GM21723 (cell line): Measurements from ENCODE around the gene EML2.
"Not testable (repeated sequence)": the region's sequence is repeated elsewhere in the genome, so short reads cannot be mapped to it uniquely, and the experiment has no call there.

Experiments used
- ATAC-seq: cut with Tn5 transposase; IDR thresholded peaks from one replicate; pipeline ENCODE4 v1.9.1; 2021; ENCODE audit warnings: mild to moderate bottlenecking, moderate library complexity; ENCODE audit not compliant: unreplicated experiment

The EML2 gene

GRCh38 chr19:45621976-45622503 is 17.2 kb downstream of the EML2 start:
- no peak for ATAC-seq

- no peak for ATAC-seq
These were observed 17.8 kb downstream of the EML2 start for GRCh38 chr19:45621389-45621788.

- ATAC-seq, result no peak
These were observed 22.5 kb downstream of the EML2 start for GRCh38 chr19:45616704-45617017.

- no peak for ATAC-seq
These were observed 23.1 kb downstream of the EML2 start for GRCh38 chr19:45615795-45616703.

- ATAC-seq, result not testable (repeated sequence)
These were observed 24.1 kb downstream of the EML2 start for GRCh38 chr19:45615056-45615455.

GRCh38 chr19:45613926-45614725 is 25.1 kb downstream of the EML2 start:
- peak; percentile 57 for ATAC-seq

- no peak for ATAC-seq
These were observed 30.2 kb downstream of the EML2 start for GRCh38 chr19:45608948-45609347.

- ATAC-seq, result no peak
These were observed 31.8 kb downstream of the EML2 start for GRCh38 chr19:45607071-45608029.

- ATAC-seq, result no peak
These were observed 37.4 kb downstream of the EML2 start, which contains the start of gene GPR4 for GRCh38 chr19:45601524-45602374. Gene GPR4 (minus strand): TSS chr19:45602212. CDS start chr19:45591866, 10,346 bp downstream.

- no peak for ATAC-seq
These were observed 38.1 kb downstream of the EML2 start for GRCh38 chr19:45601115-45601514.

- ATAC-seq, result no peak
These were observed 38.8 kb downstream of the EML2 start for GRCh38 chr19:45600340-45600885.

GRCh38 chr19:45599286-45599685 is 39.9 kb downstream of the EML2 start:
- ATAC-seq, result no peak

GRCh38 chr19:45598267-45599001 is 40.8 kb downstream of the EML2 start:
- no peak for ATAC-seq

- no peak for ATAC-seq
These were observed 41.6 kb downstream of the EML2 start for GRCh38 chr19:45597425-45598111.

- no peak for ATAC-seq
These were observed 43.4 kb downstream of the EML2 start for GRCh38 chr19:45595814-45596213.

GRCh38 chr19:45593520-45593919 is 45.7 kb downstream of the EML2 start:
- ATAC-seq, result no peak

GRCh38 chr19:45592366-45592765 is 46.8 kb downstream of the EML2 start:
- no peak for ATAC-seq

- no peak for ATAC-seq
These were observed 47.6 kb downstream of the EML2 start for GRCh38 chr19:45591638-45592005.
